ENCODE results near the gene ITIH3.

- TF ChIP-seq POLR2A (IDR thresholded peaks at IDR 0.05; ENCODE audit: low read length), result no peak
- no peak for TF ChIP-seq GATA1 (IDR thresholded peaks at IDR 0.05; ENCODE audit: low read depth, low read length)
Measured at GRCh38 chr3:52798978-52799476, 4.4 kb downstream of the ITIH3 start.

Data from erythroblast (primary cell).